ENCODE results near the gene COA1.

GRCh38 chr7:43729214-43729923 is at the start of gene COA1:
- TF ChIP-seq CTCF (IDR thresholded peaks at IDR 0.05) (no peak), POLR2A (IDR thresholded peaks at IDR 0.05) (no peak)

All from testis (tissue), 2 donors.